GM19455 (cell line): ENCODE data around the gene GMDS.
"Not testable (repeated sequence)": the region's sequence is repeated elsewhere in the genome, so short reads cannot be mapped to it uniquely, and the experiment has no call there.

Experiments used
- ATAC-seq: cut with Tn5 transposase; IDR thresholded peaks from one replicate; pipeline ENCODE4 v1.9.1; 2021; ENCODE audit not compliant: unreplicated experiment

GMDS gene

DNA sequence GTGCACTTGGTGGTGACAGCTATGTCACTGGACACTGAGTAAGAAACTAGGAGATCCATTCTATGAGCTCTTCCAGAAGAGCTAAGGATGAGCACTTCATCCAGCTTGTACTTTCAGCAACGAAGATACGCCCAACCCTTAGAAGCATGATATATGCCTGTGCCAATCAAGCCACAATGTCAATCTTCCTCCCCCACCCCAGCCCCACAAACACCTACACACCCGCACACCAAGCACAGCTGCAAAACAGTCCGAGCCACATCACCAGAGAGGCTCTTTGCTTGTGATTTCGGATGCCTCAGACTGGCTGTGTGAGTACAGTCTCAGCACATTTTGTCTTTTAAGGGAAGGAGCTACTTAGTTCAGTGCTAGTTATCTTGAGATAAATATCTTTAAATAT is 375.2 kb downstream of the GMDS start:
- no peak for ATAC-seq

GRCh38 chr6:1869769-1870168 is 375.6 kb downstream of the GMDS start:
- no peak for ATAC-seq

GRCh38 chr6:1869308-1869707 is 376.1 kb downstream of the GMDS start:
- ATAC-seq, result no peak

DNA sequence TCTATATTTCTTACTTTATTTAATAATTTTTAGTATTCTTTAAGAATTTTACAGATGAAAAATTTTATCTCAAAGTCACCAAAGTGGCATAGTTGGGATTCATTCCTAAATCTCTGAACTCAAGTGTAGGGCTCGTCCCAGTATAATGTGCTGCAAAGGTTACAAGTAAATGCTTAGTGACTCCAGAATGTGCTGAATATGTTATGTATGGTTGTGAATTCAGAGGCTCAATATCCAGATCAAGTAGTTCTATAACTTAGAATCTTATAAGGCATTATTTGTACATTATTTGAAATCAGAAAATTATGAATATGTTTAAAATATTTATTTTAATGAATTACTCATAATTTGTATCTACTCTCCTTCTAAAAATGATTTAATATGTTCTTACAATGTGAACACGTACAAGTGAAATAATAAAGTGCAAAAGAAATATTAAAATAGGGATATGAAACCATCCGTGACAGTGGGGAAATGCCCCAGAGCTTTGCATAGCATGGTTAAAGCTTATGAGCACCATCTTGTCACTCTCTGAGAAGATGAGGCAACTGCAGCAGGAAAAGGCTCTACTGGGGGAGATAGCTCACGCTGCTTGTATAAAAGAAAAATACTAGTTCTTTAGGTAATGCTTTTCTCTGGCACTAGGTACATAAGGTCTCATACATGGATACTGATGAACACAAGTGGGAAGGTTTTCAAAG is 376.7 kb downstream of the GMDS start:
- ATAC-seq, result no peak

- no peak for ATAC-seq
These were observed 378.2 kb downstream of the GMDS start for GRCh38 chr6:1867197-1867596.

- ATAC-seq, result no peak
These were observed 379.8 kb downstream of the GMDS start for GRCh38 chr6:1865585-1865984.

GRCh38 chr6:1864496-1864895 is 380.9 kb downstream of the GMDS start:
- no peak for ATAC-seq

DNA sequence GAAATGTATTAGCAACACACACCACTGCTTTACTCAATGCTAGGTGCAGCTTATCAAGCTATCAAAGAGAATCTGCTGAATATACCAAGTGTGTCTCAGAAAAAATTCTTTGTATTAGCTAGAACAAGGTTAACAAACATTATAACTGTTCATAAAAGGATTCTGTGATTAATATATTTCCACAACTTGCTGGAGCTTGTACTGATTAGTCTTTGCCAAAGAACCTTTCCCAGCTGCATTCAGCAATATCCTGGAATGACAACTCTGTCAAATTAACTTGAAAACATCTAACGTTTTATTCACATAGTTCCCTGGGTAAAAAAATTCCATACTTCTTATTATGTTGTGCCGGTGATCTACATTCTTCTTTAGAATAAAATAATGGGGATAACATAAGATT is 383.0 kb downstream of the GMDS start:
- ATAC-seq, result no peak

DNA sequence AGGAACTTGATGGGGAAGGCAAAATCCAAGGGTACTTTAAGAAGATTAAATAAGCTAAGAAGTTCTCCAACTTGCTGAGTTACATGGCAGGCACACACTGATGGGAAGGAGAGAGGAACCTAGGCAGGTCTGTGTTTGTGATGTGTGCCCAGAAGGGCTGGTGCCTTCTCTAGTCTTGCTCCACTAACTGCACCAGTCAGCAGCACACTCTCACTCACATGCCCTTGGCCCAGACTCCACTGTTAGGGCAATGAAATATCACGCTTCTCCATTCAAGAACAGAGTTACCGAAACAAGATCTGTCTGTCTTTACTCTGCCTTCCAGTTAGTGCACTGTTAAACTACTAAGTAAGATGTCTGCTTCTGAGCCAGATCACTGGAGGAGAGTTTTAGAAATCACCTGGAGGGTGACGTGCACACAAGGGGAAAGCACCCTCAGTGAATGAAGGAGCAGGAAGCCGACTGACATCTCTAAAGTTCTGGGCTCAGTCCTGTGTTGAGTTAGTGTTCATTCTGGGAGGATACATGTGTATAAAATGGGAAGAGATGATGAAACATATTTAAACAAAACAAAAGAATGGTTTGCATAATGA is 384.6 kb downstream of the GMDS start:
- ATAC-seq, result no peak

DNA sequence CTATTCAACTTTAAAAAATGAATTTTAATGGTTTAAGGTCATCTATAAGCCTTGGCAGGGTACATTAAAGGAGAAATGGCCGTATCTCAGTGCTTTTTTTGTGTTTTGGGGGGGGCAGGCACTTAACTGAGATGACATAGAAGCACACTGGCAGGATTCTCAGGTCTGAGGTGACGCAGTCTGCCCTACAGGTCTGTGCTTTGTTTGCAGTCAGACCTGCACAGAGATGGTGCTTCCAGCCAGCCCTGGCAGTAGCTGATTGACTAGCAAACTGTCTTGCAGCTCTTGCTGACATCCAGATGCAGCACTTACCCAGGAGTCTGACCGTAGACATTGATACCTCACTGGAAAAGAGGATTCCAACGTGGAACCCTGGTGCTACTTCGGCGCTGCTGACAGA is 386.5 kb downstream of the GMDS start:
- ATAC-seq, result no peak

GRCh38 chr6:1858196-1858595 is 387.2 kb downstream of the GMDS start:
- ATAC-seq, result no peak

- no peak for ATAC-seq
These were observed 389.0 kb downstream of the GMDS start for GRCh38 chr6:1856381-1856780.

DNA sequence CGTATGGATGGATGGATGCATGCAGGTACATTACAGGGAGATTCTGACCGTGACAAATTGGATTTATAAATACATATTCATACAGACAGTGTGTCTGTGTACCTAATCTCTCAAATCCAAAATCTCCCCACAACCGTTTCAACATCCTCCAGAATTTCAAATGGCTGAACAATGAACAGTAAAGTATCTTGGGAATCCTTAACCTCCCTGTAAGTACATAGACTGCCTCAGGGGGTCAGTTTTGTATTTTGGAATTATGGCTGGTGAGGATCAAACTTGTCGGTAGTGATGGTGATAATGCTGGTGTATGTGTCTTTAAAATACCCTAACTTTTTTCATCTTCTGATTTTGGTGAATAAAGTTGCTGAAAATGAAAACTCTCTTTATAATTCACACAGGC is 389.5 kb downstream of the GMDS start:
- ATAC-seq, result no peak

DNA sequence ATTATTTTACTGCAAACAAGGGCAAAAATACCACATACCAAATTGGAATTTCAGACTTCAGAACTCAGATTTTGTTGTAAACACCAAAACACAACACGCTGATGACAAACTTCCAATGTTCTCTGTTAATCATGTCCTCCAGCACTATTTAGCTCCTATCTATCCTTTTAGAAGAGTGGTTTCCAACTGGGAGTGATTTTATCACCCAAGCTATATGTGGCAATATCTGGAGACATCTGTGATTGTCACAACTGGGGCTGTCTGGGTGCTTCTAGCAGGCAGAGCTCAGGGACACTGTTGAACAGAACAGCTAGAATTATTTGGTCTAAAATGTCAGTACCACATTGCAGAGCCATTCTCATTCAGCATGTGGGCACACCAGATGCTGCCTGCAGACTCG is 391.1 kb downstream of the GMDS start:
- ATAC-seq, result no peak

GRCh38 chr6:1853761-1854160 is 391.6 kb downstream of the GMDS start:
- no peak for ATAC-seq

DNA sequence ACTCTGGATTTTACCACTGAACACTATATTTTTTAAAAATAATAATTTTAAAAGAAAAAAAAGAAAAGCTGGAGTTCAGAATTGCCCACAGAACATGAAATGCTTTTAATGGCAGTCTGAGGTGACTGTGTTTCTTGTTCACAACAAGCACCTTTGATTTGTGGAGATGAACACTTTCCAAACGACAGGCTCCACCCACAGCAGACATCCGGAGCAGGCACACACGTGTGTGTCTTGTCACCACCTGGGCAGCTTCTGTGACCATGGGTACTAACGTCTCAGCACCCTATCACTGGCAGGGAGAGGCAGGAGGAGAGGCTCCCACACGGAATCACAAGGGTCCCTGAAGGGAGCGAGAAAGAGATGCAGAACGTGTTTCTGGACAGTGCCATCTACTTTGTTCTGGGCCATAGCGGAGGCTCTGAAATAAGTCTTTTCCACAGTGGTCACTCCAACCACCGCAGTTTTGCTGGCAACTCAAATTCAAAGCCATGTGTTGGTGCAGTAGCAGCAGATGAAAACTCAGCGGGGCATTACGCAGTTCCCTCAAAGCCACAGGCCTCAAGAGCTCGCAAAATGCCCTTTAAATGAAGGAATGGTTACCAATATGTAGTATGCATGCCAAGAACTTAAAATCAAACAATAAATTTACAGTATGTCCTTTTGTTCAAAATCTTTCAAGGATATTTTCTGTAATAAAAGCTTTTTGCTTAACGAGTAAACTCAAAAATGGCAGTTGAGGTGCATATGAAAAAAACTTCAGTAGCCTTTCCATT is 393.5 kb downstream of the GMDS start:
- ATAC-seq, result no peak

DNA sequence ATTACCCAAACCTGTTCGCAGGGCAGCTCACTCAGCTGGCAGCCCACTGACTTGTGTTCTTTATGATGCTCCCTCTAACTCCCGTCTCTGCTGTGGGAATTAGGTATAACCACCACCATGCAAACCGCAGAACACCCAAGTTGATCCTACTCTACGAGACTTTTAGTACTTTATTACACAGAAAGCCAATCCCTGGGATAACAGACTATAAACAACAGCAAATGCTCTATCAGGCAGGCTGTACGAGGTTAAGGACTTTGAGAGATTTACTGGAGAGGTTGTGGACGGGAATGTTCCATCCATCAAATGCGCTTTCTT is 394.6 kb downstream of the GMDS start:
- no peak for ATAC-seq

DNA sequence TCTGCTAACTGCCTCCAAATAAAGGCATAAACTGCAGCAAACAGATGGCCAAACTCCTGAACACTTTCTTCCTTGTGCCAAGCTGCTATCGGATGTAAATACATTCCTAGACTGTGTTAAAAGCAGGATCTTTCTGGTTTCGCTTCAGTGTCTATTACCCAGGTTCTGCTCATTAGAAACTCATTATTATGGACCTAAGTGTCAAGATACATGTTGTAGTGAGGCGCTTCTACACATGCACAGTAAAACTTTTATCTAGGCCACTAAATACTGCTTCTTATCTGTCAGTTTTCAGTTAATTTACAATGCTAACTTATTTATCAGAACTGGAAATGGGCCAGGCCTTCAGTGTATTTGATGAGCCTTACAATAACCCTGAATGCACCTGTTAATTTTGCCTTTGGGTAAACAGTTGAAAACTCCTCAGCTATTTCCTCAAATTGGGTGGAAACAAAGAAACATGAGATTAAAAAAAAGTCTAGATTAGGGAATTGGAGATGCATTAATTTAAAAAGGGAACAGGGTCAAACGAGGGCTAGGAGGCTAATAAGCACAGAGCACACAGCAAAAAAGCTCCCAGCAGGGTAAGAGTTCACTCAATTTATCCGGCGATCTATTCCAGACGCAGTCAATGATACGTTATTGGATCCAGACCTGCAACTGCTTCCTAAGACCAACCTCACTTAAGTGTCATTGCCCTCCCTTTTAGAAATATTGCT is 395.1 kb downstream of the GMDS start:
- ATAC-seq, result no peak

- no peak for ATAC-seq
These were observed 395.7 kb downstream of the GMDS start for GRCh38 chr6:1849691-1850090.

DNA sequence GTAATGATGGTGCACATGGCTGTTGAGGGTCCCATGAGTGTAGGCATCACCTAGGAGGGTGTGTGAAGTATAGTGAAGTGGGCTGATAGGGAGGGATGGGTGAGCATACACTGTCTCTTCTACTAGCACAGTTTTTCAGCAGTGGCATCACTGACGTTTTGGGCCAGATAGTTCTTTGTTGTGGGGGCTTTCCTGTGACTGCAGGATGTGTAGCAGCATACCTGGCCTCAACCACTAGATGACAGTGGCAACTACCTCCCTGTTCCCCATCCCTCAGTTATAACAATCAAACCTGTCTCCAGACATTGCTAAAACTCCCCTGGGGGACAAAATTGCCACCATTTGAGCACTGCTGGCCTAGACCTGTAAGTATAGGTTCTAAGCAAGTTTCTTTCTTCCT is 396.7 kb downstream of the GMDS start:
- no peak for ATAC-seq

DNA sequence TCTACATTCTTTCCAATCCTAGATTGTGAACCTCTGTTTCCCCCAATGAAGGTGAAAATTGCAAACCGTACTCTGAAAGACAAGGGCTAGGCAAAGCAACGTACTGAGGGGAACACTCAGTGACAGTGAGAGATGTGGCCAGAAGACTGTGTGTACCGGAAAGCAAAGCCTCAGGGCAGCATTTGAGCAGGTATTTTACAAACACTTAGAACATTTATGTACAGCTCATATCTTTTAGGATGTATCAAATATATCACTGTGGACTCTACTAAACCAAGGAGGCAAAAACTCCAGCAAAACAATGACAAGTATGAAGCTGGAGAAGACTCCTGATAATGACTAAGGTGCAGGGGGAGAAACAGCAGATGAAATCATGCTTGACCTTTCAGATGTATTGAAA is 398.8 kb downstream of the GMDS start:
- no peak for ATAC-seq

GRCh38 chr6:1845543-1845942 is 399.9 kb downstream of the GMDS start:
- ATAC-seq, result not testable (repeated sequence)
